Uterus (tissue), 4 donors: ENCODE data around the gene C16orf92. TPM values are rescaled to one million over a fixed set of nuclear protein-coding genes. Genes with fewer than 3 reads are reported as not detected.

Experiments used
- DNase-seq, 2 donors: peaks; one replicate each; pipeline ENCODE4 v3.0.0-alpha.2; 2019 to 2020
- H3K27ac ChIP-seq, 2 donors: fragments of 200-600 bp; sonication (generic); 1 replicate in 1 of 2; 2 replicates in 1 of 2; pipeline ENCODE4 v1.5.1; 2016 to 2018
- H3K27me3 ChIP-seq, 2 donors: fragments of 200-600 bp; sonication (generic); one replicate each; pipeline ENCODE4 v1.5.1; 2018 to 2019; ENCODE audit warnings: control low read depth in 1 of 2
- H3K36me3 ChIP-seq, 2 donors: fragments of 200-600 bp; sonication (generic); one replicate each; pipeline ENCODE4 v1.5.1; 2019; ENCODE audit warnings: control low read depth in 1 of 2
- H3K4me1 ChIP-seq, 2 donors: fragments of 200-600 bp; sonication (generic); one replicate each; pipeline ENCODE4 v1.5.1; 2018 to 2019; ENCODE audit warnings: control low read depth in 1 of 2
- H3K4me3 ChIP-seq, 2 donors: fragments of 200-600 bp; sonication (generic); 1 replicate in 1 of 2; 2 replicates in 1 of 2; pipeline ENCODE4 v1.5.1; 2018 to 2019; ENCODE audit warnings: mild to moderate bottlenecking in 1 of 2
- H3K9me3 ChIP-seq, 2 donors: fragments of 200-600 bp; sonication (generic); one replicate each; pipeline ENCODE4 v1.5.1; 2019; ENCODE audit warnings: control low read depth in 1 of 2
- POLR2A ChIP-seq, 2 donors: fragments of 450-650 bp; IDR thresholded peaks; one replicate each; pipeline ENCODE4 v1.6.1; 2016; ENCODE audit warnings: antibody characterized with exemption in 2 of 2, mild to moderate bottlenecking in 1 of 2, moderate library complexity in 1 of 2
- intact Hi-C: fragments of 100-400 bp; cut with DNase I; formaldehyde crosslinking; loops from one replicate; pipeline ENCODE4 v1.15.1; 2023; ENCODE audit warnings: low total_unique reads
- total RNA-seq, 4 donors: library from RNA; depleted of rRNA in 3 of 4; stranded (reverse); fragments of >200 nt in 3 of 4; gene quantifications; one replicate each; pipeline versions ENCODE4 v1.1.0 to v1.2.4, GENCODE V29; 2014 to 2023
- TF ChIP-seq, protein P1 (sequence below), 4 experiments: fragments of 200-600 bp in 2 of 4; fragments of 450-650 bp in 2 of 4; sonication (generic) in 2 of 4; IDR thresholded peaks; one replicate each; pipeline ENCODE4 v1.5.1; 2016 to 2019; ENCODE audit warnings: antibody characterized with exemption in 4 of 4, mild to moderate bottlenecking in 2 of 4, moderate library complexity in 1 of 4
- donor health status: DM: yes; HTN: yes; CAD: no.

Gene C16orf92
- total RNA-seq, 4 donors from 2014 or later, result not detected

DNA sequence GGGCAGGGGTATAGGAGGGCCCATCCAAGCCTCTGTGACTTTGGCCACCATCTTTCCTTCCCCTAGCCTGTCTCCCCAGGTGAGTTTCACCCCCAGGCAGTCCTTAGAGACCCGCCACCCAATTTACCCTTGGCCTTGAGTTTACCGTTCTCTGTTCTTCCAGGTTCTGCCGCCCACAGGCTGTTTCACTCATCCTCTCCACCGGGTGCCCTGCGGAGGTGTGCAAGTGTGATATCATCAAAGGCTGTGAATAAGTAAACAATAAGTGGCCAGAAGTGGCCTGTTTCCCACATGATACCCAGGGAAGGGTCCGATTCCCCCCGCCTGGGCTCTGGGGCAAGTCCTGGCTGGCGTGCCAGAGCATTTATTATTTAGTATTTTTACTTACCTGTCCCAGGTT is 23.2 kb downstream of the C16orf92 start:
- Histone ChIP-seq H3K4me1 (no peaks in the 10 kb centered on the region), H3K9me3 (no peaks in the 10 kb centered on the region), H3K27ac (no peak overlapping the region), H3K27me3 (no peaks in the 10 kb centered on the region), H3K4me3 (no peak overlapping the region), H3K36me3 (no peaks in the 10 kb centered on the region)
- TF ChIP-seq POLR2A (IDR thresholded peaks at IDR 0.05), result no peak
- TF ChIP-seq, protein P1, sequence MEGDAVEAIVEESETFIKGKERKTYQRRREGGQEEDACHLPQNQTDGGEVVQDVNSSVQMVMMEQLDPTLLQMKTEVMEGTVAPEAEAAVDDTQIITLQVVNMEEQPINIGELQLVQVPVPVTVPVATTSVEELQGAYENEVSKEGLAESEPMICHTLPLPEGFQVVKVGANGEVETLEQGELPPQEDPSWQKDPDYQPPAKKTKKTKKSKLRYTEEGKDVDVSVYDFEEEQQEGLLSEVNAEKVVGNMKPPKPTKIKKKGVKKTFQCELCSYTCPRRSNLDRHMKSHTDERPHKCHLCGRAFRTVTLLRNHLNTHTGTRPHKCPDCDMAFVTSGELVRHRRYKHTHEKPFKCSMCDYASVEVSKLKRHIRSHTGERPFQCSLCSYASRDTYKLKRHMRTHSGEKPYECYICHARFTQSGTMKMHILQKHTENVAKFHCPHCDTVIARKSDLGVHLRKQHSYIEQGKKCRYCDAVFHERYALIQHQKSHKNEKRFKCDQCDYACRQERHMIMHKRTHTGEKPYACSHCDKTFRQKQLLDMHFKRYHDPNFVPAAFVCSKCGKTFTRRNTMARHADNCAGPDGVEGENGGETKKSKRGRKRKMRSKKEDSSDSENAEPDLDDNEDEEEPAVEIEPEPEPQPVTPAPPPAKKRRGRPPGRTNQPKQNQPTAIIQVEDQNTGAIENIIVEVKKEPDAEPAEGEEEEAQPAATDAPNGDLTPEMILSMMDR (IDR thresholded peaks at IDR 0.05), result no peak
- intact Hi-C loops, result no loop called here
- no peak for DNase-seq

DNA sequence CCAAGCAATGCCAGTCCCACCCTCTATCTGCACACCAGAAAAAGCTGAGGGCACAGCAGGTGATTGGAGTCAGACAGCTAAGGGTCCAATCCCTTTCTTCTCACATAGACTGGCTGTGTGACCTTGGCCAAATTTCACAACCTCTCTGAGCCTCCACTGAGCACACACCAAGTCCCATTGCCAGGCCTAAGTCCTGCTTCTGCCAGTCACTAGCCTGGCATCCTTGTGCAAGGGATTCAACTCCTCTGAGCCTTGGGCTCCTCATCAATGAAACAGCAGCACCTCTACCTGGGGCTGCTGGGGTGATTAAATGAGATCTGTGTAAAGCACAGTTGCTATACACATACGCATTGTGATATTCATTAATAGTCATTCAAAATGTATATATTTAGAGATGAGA is 23.6 kb downstream of the C16orf92 start:
- Histone ChIP-seq H3K9me3 (no peaks in the 10 kb centered on the region), H3K4me1 (no peaks in the 10 kb centered on the region), H3K27ac (no peak overlapping the region), H3K36me3 (no peaks in the 10 kb centered on the region), H3K27me3 (no peaks in the 10 kb centered on the region), H3K4me3 (no peak overlapping the region)
- TF ChIP-seq, protein P1 (IDR thresholded peaks at IDR 0.05), result no peak
- no peak for TF ChIP-seq POLR2A (IDR thresholded peaks at IDR 0.05)
- intact Hi-C loops, result no loop called here
- no peak for DNase-seq

DNA sequence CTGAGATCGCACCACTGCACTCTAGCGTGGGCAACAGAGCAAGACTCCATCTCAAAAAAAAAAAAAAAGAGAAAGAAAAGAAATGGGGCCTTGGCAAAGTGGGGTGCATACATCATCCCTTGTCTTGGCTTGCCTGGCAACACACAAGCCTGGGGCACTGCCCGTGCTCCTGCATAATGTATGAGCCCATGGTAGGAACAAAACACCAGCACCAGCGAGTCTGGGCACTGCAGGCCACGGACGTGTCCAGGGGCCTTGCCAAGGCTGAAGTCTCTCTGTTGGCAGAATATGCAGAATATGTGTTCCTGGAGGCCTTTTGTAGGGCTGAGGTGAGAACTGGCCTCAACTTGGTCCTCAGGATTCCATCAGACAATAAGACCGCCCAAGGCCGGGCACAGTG is 26.9 kb downstream of the C16orf92 start:
- no peak for TF ChIP-seq POLR2A (IDR thresholded peaks at IDR 0.05)
- TF ChIP-seq, protein P1 (IDR thresholded peaks at IDR 0.05), result no peak
- no peak overlapping the region for H3K4me3 ChIP-seq
- H3K36me3 ChIP-seq, result no peaks in the 10 kb centered on the region
- H3K27ac ChIP-seq, result no peak overlapping the region
- no peak for DNase-seq
- no peaks in the 10 kb centered on the region for H3K27me3 ChIP-seq
- intact Hi-C loops, result no loop called here
- H3K4me1 ChIP-seq, result peaks cover 0 to 6% of the 10 kb centered on the region in 2 donors
- H3K9me3 ChIP-seq, result no peaks in the 10 kb centered on the region

DNA sequence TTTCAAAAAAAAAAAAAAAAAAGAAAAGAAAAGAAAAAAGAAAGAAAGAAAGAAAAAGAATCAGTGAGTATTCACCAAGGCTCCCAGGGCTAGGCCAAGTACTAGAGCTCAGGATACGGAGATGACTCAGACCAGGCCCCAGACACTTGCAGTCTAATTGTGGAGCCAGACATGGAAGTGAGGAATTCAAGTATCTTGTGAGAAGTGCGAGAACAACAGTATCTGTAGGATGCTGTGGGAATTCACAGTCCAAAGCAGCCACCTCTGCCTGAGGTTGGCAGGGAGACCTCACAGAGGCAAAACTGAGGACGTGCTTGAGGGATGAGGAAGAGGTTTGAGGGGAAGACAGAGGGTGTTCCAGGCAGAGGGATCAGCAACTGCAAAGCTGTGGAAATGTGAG is 28.5 kb downstream of the C16orf92 start:
- intact Hi-C loops, result no loop called here
- DNase-seq, result no peak
- Histone ChIP-seq H3K4me1 (peaks cover 0 to 6% of the 10 kb centered on the region in 2 donors), H3K27ac (no peak overlapping the region), H3K27me3 (no peaks in the 10 kb centered on the region), H3K36me3 (no peaks in the 10 kb centered on the region), H3K9me3 (no peaks in the 10 kb centered on the region), H3K4me3 (no peak overlapping the region)
- TF ChIP-seq, protein P1 (IDR thresholded peaks at IDR 0.05), result no peak
- TF ChIP-seq POLR2A (IDR thresholded peaks at IDR 0.05), result no peak

DNA sequence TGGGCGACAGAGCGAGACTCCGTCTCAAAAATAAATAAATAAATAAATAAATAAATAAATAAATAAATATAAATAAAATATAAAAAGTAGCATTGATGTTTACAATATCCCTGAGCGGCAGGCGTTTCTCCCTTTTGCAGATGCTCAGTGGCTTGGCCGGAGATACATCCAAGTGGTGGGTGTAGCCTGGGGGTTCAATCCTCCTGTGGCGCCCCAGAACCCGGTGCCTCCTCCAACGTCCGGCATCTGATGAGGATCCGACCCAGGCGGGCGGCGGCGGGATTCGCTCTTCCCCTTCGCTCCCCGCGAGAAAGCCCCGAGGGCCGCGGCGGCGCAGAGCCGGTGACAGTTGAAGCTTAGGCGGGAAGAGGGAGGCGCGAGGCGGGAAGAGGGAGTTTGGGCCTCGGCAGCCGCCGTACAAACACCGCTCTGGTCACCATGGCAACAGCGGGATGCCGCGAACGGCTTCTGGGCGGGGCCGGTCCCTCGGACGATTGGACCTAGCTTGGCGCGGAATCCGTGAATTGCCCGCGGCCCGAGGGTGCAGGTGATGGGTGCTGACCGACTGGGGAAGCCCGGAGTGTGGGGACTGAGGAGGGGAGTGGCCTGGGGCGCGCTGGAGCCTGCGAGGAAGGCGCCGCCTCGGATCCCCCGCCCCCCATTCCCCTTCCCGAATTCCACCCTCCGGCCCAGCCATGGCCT is 29.8 kb downstream of the C16orf92 start:
- no peaks in the 10 kb centered on the region for H3K36me3 ChIP-seq
- no peaks in the 10 kb centered on the region for H3K9me3 ChIP-seq
- peaks cover 0 to 6% of the 10 kb centered on the region in 2 donors for H3K4me1 ChIP-seq
- H3K27me3 ChIP-seq, result no peaks in the 10 kb centered on the region
- peak; percentile 92 to 93 for DNase-seq
- peak overlapping the region; percentile 39 to 54 for H3K27ac ChIP-seq
- peak overlapping the region; percentile 71 to 76 for H3K4me3 ChIP-seq
- TF ChIP-seq, protein P1 (IDR thresholded peaks at IDR 0.05), result no peak
- peak in 1 of 2 donors; percentile 25 for TF ChIP-seq POLR2A (IDR thresholded peaks at IDR 0.05)
- intact Hi-C loops, result no loop called here
